Activated T-cell treated with anti-CD3 and anti-CD28 coated beads, Interleukin-2, amount 50 U/mL, for 72 hours (primary cell): Measurements from ENCODE around the gene USP49. TPM values are rescaled to one million over a fixed set of nuclear protein-coding genes. Genes with fewer than 3 reads are reported as not detected.

Experiments used
- ATAC-seq, 2 donors: fragments of 150-1000 bp; cut with Tn5 transposase; replicated peaks in 1 of 2; 2 replicates each; pipeline ENCODE4 v1.10.0; 2021; ENCODE audit warnings: moderate library complexity in 2 of 2, mild to moderate bottlenecking in 1 of 2
- DNase-seq, 2 donors: peaks; one replicate each; pipeline ENCODE4 v3.0.0; 2021 to 2022; ENCODE audit warnings: mixed read lengths in 1 of 2
- H3K27ac Mint-ChIP-seq: one replicate; pipeline ENCODE4 v1.8.0; 2022; ENCODE audit warnings: mild to moderate bottlenecking, moderate library complexity, mixed read lengths
- H3K27me3 Mint-ChIP-seq: one replicate; pipeline ENCODE4 v1.8.0; 2022; ENCODE audit warnings: low read depth, mixed read lengths
- H3K36me3 Mint-ChIP-seq, 2 donors: one replicate each; pipeline ENCODE4 v1.8.0; 2022; ENCODE audit warnings: mixed read lengths in 2 of 2, mild to moderate bottlenecking in 1 of 2; ENCODE audit not compliant: insufficient read depth in 2 of 2
- H3K4me1 Mint-ChIP-seq: one replicate; pipeline ENCODE4 v1.8.0; 2022; ENCODE audit warnings: low read depth, mixed read lengths
- H3K4me3 Mint-ChIP-seq, 2 donors: one replicate each; pipeline ENCODE4 v1.8.0; 2022; ENCODE audit warnings: mild to moderate bottlenecking in 2 of 2, mixed read lengths in 2 of 2, moderate library complexity in 2 of 2
- H3K9me3 Mint-ChIP-seq, 2 donors: one replicate each; pipeline ENCODE4 v1.8.0; 2022; ENCODE audit warnings: mixed read lengths in 2 of 2
- total RNA-seq, 2 donors: library from RNA; stranded (reverse); gene quantifications; one replicate each; pipeline ENCODE4 v1.2.3, GENCODE V29; 2022

USP49 gene
- total RNA-seq, 2 donors from 2014 or later: 13.3 to 14.8 TPM

DNA sequence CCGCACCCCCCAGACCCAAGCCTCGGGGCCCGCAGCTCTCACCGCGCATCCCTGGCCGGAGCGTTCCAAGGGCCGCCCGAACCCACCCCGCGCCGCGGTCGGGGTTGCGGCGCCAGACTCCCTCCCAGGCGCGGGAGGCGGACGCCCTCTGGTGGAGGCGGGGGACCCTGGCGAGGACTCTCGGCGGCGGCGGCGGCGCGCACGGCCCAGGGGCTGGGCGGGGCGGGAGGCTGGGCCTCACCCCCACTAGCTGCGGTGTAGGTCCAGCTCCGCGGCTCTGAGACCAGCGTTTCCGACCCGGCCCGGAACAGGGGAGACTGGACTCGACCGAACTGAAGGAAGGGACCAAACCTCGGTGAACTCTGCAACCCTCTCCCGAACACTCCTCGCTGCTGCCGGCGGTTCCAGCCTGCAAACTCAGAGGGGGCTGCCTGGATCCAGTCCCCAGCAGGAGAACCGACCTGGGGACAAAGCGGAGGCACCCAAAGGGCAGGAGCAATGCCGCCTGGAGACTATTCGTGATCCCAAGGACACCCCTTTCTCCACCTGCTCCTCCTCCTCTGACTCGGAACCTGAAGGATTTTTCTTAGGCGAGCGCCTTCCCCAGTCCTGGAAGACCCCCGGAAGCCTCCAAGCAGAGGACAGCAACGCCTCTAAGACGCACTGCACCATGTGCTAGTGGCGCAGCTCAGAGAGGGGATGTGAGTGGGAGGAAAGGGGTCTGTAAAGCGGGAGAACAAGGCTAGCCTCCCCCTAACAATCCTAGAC is 108.5 kb downstream of the USP49 start:
- peak; percentile 92 to 95 for DNase-seq
- Mint-ChIP-seq H3K36me3 (peaks cover 2 to 8% of the 10 kb centered on the region in 2 donors), H3K4me1 (peaks cover 22% of the 10 kb centered on the region), H3K27ac (peak overlapping the region; percentile 99), H3K27me3 (peaks cover 5% of the 10 kb centered on the region), H3K4me3 (peak overlapping the region; percentile 95 to 98), H3K9me3 (no peaks in the 10 kb centered on the region)
- peak; percentile 79 to 81 for ATAC-seq

DNA sequence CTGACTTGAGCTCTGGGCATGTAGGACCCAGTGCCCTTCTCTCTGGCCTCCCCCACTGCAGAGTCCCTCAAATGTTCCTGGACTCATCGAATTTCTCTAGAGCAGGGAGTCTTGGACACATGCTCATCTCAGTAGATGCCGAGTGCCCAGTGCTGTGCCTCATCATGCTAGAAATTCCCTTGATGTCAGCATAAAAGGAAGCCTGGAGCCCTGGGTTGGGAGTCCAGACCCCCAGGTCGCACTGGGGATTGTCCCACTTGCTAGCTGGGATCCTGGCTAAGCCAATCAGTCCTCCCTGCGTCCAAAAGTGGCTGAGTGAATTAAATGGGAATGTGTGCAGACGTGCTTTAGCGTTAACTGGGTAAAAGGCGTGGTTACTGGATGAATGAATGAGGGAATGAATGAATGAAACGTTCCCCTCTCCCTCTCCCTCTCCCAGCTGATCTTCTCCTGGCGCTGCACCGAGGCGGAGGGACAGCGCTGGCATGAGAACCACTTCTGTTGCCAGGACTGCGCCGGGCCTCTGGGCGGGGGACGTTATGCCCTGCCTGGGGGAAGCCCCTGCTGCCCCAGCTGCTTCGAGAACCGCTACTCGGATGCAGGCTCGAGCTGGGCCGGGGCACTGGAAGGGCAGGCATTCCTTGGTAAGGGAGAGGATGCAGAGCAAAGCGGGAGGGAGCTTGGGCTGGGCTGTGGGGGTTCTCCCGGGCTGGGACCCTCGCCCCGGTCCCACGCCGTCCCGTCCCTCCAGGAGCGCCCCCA is 109.3 kb downstream of the USP49 start:
- Mint-ChIP-seq H3K36me3 (peaks cover 0 to 8% of the 10 kb centered on the region in 2 donors), H3K27me3 (peaks cover 13% of the 10 kb centered on the region), H3K27ac (peak overlapping the region; percentile 76), H3K9me3 (no peaks in the 10 kb centered on the region), H3K4me1 (peaks cover 28% of the 10 kb centered on the region), H3K4me3 (peak overlapping the region; percentile 95 to 98)
- ATAC-seq: no peak
- peak in 1 of 2 donors; percentile 10 for DNase-seq

DNA sequence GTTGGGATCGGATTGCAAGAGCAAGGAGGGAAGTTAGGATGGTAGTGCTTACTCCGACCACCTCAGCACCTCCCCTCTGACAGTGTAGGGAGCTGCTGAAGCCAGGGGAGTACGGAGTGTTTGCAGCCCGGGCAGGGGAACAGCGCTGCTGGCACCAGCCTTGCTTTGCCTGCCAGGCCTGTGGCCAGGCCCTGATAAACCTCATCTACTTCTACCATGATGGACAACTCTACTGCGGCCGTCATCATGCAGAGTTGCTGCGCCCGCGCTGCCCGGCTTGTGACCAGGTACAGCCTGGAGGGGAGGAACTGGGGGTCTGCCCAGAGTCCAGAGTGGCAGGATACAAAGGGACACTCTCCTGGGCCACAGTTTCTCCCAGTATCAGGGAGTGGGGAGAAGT is 109.9 kb downstream of the USP49 start:
- Mint-ChIP-seq H3K9me3 (no peaks in the 10 kb centered on the region), H3K27ac (no peak overlapping the region), H3K4me1 (peaks cover 27% of the 10 kb centered on the region), H3K4me3 (peak overlapping the region; percentile 39 to 98), H3K36me3 (peaks cover 0 to 8% of the 10 kb centered on the region in 2 donors), H3K27me3 (peaks cover 14% of the 10 kb centered on the region)
- no peak for ATAC-seq
- DNase-seq: no peak

GRCh38 chr6:41784581-41785171 is 110.5 kb downstream of the USP49 start:
- Mint-ChIP-seq H3K4me1 (peaks cover 22% of the 10 kb centered on the region), H3K27me3 (peaks cover 14% of the 10 kb centered on the region), H3K27ac (no peak overlapping the region), H3K9me3 (no peaks in the 10 kb centered on the region), H3K4me3 (peak overlapping the region; percentile 39 to 98), H3K36me3 (peaks cover 0 to 5% of the 10 kb centered on the region in 2 donors)
- ATAC-seq: no peak
- DNase-seq: no peak

DNA sequence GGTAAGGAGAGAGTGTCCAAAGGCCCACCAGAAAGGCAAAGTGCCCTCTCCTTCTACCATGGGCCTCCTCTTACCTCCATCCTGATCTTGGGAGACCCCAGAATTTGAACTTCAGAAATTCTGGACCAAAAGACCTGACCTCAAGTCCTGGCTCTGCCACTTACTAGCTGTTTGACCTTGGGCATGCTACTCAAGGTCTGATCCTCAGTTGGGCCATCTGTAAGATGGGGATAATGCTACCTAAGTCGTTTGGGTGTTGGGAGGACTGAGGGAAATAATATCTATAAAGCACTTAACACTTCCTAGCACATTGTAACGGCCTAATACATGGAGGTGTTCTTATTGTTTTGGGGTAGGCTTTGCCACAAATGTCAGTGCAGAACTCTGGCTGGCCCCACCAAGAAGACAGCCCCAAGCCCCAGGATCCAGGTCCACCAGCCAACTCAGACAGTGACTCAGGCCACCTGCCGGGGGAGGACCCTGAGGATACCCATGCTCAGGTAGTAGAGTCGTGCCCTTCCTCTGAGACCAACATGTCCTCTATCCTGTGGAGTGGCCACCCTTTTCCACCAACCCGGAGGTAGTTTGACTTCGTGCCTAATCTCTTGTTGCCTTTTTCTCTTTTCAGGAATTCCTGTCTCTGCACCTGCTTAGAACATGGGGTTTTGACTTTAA is 111.9 kb downstream of the USP49 start:
- H3K4me3 Mint-ChIP-seq: no peak overlapping the region
- peaks cover 0 to 4% of the 10 kb centered on the region in 2 donors for H3K36me3 Mint-ChIP-seq
- H3K4me1 Mint-ChIP-seq: peaks cover 20% of the 10 kb centered on the region
- DNase-seq: no peak
- no peak for ATAC-seq
- H3K27ac Mint-ChIP-seq: no peak overlapping the region
- no peaks in the 10 kb centered on the region for H3K9me3 Mint-ChIP-seq
- H3K27me3 Mint-ChIP-seq: peaks cover 14% of the 10 kb centered on the region

- Mint-ChIP-seq H3K4me1 (peaks cover 20% of the 10 kb centered on the region), H3K36me3 (peaks cover 0 to 2% of the 10 kb centered on the region in 2 donors), H3K4me3 (peak overlapping the region; percentile 58 to 77), H3K27me3 (peaks cover 14% of the 10 kb centered on the region), H3K9me3 (no peaks in the 10 kb centered on the region), H3K27ac (no peak overlapping the region)
- ATAC-seq (no peak), DNase-seq (no peak)
Measured at GRCh38 chr6:41781366-41781730, 113.8 kb downstream of the USP49 start.

DNA sequence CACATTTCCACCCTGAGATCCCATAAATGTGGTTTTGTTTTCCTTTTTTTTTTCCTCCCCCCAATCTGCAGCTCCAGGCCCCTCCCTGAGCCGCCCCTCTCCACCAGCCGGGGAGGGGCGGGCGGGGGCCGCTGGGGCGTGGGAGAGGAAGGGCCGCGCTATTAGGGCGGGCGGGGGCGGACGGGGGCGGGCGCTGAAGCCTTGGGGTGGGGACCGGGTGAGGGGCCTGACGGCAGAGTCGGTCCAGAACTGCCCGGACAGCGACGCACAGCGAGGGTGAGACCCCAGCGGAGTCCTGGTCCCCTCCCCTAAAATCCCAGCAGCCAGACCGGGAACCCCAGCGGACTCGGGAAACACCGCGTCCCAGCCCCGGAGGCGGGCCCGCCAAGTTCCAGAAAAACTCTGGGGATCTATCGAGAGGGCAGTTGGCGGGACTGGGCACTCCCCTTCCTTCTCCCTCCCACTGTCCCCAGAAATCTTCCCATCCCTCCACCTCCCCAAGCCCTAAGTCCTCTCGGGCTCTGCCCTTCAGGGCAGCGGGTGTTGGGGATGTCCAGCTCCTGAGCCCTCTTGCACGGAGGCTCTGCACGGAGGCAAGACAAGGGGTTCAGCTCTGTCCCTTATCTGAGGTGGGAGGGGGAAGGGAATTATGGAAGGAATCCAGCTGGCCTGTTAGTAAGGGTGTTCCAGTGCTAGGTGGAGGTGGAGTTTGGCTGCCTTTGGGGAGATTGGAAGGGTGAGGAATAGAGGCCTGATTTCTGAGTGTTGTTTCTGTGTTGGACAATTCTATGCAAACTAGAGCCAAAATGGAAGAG is 114.4 kb downstream of the USP49 start, which contains the start of gene PRICKLE4:
Gene PRICKLE4 (plus strand): TSS at position 232 of the 815 bp plus-strand sequence. CDS start 2,692 bp downstream, outside the sequence.
- peak in 1 of 2 donors; percentile 14 for ATAC-seq

GRCh38 chr6:41779788-41780550 is 115.2 kb downstream of the USP49 start, which contains the start of gene FRS3:
TSS of gene FRS3 (minus strand) at chr6:41779900. CDS start at chr6:41776987, 2,913 bp downstream.
- Mint-ChIP-seq H3K4me3 (peak within 1 kb of the TSS; percentile 92 to 95), H3K36me3 (peaks cover 0 to 2% of the 10 kb centered on the region in 2 donors), H3K27ac (peak within 1 kb of the TSS; percentile 80), H3K4me1 (peaks cover 15% of the 10 kb centered on the region), H3K27me3 (peaks cover 14% of the 10 kb centered on the region), H3K9me3 (no peaks in the 10 kb centered on the region)
- peak; percentile 100 for DNase-seq
- ATAC-seq: peak; percentile 94 to 95

More for the DNA sequence above, 114.4 kb downstream of the USP49 start, which contains the start of gene PRICKLE4:
- Mint-ChIP-seq H3K27ac (peak within 1 kb of the TSS; percentile 80), H3K4me3 (peak within 1 kb of the TSS; percentile 92 to 94), H3K36me3 (peaks cover 0 to 2% of the 10 kb centered on the region in 2 donors), H3K27me3 (peaks cover 14% of the 10 kb centered on the region), H3K9me3 (no peaks in the 10 kb centered on the region), H3K4me1 (peaks cover 17% of the 10 kb centered on the region)
- DNase-seq: peak in 1 of 2 donors; percentile 17

DNA sequence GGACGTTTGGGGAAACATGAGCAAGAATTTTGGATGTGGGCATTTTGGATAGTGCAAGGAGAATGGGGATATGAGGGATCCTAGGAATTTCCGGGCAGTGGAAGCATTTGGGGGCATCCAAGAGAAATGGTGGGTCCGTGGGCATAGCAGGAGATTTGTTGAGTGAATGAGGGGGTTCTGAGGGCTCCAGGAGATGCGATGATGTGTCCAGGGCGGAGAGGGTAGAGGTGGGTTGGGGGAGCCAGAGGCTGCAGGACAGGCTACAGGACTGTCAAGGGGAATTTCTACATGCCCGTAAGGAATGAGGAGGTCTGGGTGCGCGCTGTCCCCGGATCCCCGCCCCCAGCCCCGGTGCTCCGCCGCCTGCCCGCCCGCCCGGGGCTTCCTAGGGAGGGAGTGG is 115.8 kb downstream of the USP49 start:
- Mint-ChIP-seq H3K27ac (peak overlapping the region; percentile 23), H3K9me3 (no peaks in the 10 kb centered on the region), H3K4me3 (peak overlapping the region; percentile 85 to 95), H3K36me3 (peaks cover 0 to 4% of the 10 kb centered on the region in 2 donors), H3K4me1 (peaks cover 15% of the 10 kb centered on the region), H3K27me3 (peaks cover 14% of the 10 kb centered on the region)
- DNase-seq (no peak), ATAC-seq (no peak)

- DNase-seq: no peak
- Mint-ChIP-seq H3K27ac (peak overlapping the region; percentile 23), H3K4me1 (peaks cover 15% of the 10 kb centered on the region), H3K9me3 (no peaks in the 10 kb centered on the region), H3K27me3 (peaks cover 14% of the 10 kb centered on the region), H3K4me3 (peak overlapping the region; percentile 85 to 95), H3K36me3 (peaks cover 0 to 4% of the 10 kb centered on the region in 2 donors)
- no peak for ATAC-seq
Measured at GRCh38 chr6:41778895-41779294, 116.3 kb downstream of the USP49 start.

- DNase-seq: no peak
- H3K36me3 Mint-ChIP-seq: peaks cover 0 to 4% of the 10 kb centered on the region in 2 donors
- no peak for ATAC-seq
- H3K9me3 Mint-ChIP-seq: no peaks in the 10 kb centered on the region
- H3K4me1 Mint-ChIP-seq: peaks cover 15% of the 10 kb centered on the region
- peaks cover 14% of the 10 kb centered on the region for H3K27me3 Mint-ChIP-seq
- no peak overlapping the region for H3K27ac Mint-ChIP-seq
- H3K4me3 Mint-ChIP-seq: no peak overlapping the region
Measured at GRCh38 chr6:41777551-41778285, 117.5 kb downstream of the USP49 start.
